Uterus (tissue), 2 donors: Measurements from ENCODE around the gene GRM5.

Experiments
- POLR2A ChIP-seq, 2 donors: fragments of 450-650 bp; IDR thresholded peaks; one replicate each; pipeline ENCODE4 v1.6.1; 2016; ENCODE audit warnings: antibody characterized with exemption in 2 of 2, mild to moderate bottlenecking in 1 of 2, moderate library complexity in 1 of 2
- TF ChIP-seq, protein P1 (sequence below), 4 experiments: fragments of 200-600 bp in 2 of 4; fragments of 450-650 bp in 2 of 4; sonication (generic) in 2 of 4; IDR thresholded peaks; one replicate each; pipeline ENCODE4 v1.5.1; 2016 to 2019; ENCODE audit warnings: antibody characterized with exemption in 4 of 4, mild to moderate bottlenecking in 2 of 4, moderate library complexity in 1 of 4

DNA sequence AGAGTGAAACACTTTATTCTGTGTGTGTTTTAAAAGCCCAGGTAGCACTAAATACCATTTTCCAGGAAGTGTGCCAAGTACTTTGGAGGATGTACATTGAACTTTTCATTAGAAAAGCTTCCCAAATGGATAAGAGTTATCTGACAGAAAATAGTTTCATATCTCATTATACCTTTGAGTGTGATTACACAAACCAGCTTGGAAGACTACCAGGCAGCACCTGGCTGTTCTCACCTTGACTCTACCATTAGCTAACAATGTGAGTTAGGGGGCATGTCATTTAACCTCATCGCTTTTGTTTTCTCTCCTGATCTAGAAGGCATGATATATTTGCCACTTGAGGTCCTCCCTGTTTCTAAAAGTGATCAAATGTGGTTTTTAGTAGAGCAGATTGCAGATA is 50.2 kb downstream of the GRM5 start:
- TF ChIP-seq, protein P1, sequence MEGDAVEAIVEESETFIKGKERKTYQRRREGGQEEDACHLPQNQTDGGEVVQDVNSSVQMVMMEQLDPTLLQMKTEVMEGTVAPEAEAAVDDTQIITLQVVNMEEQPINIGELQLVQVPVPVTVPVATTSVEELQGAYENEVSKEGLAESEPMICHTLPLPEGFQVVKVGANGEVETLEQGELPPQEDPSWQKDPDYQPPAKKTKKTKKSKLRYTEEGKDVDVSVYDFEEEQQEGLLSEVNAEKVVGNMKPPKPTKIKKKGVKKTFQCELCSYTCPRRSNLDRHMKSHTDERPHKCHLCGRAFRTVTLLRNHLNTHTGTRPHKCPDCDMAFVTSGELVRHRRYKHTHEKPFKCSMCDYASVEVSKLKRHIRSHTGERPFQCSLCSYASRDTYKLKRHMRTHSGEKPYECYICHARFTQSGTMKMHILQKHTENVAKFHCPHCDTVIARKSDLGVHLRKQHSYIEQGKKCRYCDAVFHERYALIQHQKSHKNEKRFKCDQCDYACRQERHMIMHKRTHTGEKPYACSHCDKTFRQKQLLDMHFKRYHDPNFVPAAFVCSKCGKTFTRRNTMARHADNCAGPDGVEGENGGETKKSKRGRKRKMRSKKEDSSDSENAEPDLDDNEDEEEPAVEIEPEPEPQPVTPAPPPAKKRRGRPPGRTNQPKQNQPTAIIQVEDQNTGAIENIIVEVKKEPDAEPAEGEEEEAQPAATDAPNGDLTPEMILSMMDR (IDR thresholded peaks at IDR 0.05): no peak
- no peak for TF ChIP-seq POLR2A (IDR thresholded peaks at IDR 0.05)
